NCI-H774 (cell line): Measurements from ENCODE around the gene CD24.
"Not testable (repeated sequence)": the region's sequence is repeated elsewhere in the genome, so short reads cannot be mapped to it uniquely, and the experiment has no call there.

Experiments used
- DNase-seq: peaks from one replicate; lab custom pipeline; 2025; lab: John Stamatoyannopoulos, UW

CD24 gene, protein sequence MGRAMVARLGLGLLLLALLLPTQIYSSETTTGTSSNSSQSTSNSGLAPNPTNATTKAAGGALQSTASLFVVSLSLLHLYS

GRCh38 chr6:106974336-106974998 lies at the start of gene CD24:
Gene CD24 (minus strand): TSS chr6:106974729. CDS start chr6:106974646, 83 bp downstream.
- DNase-seq: peak; percentile 87

DNA sequence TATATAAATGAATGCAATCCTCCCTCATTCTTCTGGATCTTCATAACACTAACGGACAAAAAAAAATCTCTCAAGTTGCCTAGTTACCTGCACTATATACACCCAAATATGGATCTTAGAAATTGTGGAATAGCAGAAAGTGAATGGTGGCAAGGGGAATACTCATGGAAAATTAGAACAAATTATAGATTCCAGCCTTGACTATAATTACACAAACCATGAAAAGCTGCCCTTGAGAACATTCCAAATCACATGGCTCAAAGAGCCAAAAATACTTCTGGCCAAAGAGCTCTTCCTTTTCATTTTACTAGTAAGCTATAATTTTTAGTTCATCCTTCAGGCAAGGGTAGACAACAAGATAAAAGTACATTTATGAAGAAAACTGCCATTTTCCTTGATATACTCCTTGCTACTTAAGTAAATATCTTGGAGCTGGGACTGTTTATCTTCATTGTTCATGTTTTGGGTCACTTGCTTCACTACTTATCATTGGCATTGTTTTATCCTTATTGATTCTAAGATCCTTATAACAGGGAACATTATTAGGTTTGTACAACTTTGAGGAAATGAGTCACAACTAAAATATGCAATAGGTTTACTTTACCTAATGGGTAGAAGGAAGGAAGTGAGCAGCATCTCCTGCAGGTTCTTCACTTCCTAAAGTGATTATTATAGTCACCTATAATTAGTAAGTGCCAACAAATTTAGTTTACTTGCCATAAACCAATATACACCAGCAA lies 47.1 kb upstream of the CD24 start:
- no peak for DNase-seq

- no peak for DNase-seq
Measured at GRCh38 chr6:107020239-107020638, 45.7 kb upstream of the CD24 start.

- DNase-seq: not testable (repeated sequence)
Measured at GRCh38 chr6:107019628-107020027, 45.1 kb upstream of the CD24 start.

- no peak for DNase-seq
Measured at GRCh38 chr6:107019047-107019446, 44.5 kb upstream of the CD24 start.

GRCh38 chr6:107009499-107009898 lies 35.0 kb upstream of the CD24 start:
- DNase-seq: no peak

- peak; percentile 90 for DNase-seq
Measured at GRCh38 chr6:106997392-106998158, 23.0 kb upstream of the CD24 start.

DNA sequence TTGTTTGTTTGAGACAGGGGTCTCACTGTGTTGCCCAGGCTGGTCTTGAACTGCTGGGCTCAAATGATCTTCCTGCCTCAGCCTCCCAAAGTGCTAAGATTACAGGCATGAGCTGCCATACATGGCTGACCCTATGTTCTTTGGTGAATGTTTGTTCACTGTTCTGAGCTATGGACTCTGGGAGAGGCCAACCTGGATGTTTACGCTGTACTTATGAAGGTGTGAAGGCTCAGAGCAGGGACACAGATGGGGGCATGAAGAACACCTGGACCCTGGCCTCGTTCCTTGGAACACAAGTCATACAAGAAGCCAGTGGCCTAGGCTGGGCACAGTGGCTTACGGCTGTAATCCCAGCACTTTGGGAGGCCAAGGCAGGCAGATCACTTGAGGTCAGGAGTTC lies 21.1 kb upstream of the CD24 start:
- no peak for DNase-seq

DNA sequence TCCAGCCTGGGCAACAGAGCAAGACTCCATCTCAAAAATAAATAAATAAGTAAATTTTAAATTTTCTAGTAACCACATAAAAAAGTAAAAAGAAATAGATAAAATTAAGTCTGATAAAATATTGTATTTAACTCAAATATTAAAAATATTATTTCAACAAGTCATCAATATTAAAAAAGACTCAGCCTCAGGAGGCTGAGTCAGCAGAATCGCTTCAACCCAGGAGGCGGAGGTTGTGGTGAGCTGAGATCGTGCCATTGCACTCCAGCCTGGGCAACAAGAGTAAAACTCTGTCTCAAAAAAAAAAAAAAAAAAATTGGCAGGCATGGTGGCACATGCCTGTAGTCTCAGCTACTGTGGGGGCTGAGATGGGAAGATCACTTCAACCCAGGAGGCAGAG lies 15.2 kb upstream of the CD24 start:
- DNase-seq: not testable (repeated sequence)

DNA sequence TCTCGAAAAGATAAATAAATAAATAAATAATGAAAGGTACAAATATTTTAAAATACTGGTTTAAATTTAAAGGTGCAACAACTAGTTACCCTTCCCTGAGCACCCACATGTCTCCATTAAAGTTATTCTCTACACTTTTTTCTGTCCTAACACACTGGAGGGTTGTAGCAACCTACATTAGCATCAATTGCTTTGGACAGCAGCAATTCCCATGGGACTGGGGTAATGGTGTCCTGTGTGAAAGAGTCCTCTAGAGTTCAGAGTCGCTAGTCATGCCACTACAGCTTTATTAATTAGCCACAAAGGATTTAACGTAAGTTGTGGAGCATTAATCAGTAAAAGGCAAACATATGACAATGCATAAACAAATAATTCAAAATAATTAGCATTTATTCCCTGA lies 14.1 kb upstream of the CD24 start:
- peak; percentile 18 for DNase-seq

DNA sequence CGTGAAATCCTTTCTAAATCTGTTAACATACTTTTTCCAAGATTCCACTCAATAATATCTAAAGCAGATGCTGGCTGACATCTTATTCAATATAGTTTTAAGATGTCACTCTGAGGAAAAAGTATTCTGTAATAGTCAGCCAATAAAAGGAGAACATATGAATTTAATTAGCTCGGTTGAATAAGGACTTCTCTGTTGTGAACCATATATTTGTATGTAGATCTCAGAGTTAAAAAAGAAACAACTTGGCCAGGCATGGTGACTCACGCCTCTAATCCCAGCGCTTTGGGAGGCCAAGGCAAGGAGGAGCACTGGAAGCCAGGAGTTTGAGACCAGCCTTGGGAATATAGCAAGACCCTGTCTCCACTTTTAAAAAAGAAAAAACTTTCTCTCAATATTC lies 7.4 kb upstream of the CD24 start:
- no peak for DNase-seq

GRCh38 chr6:106980926-106981325 lies 6.4 kb upstream of the CD24 start:
- DNase-seq: no peak

DNA sequence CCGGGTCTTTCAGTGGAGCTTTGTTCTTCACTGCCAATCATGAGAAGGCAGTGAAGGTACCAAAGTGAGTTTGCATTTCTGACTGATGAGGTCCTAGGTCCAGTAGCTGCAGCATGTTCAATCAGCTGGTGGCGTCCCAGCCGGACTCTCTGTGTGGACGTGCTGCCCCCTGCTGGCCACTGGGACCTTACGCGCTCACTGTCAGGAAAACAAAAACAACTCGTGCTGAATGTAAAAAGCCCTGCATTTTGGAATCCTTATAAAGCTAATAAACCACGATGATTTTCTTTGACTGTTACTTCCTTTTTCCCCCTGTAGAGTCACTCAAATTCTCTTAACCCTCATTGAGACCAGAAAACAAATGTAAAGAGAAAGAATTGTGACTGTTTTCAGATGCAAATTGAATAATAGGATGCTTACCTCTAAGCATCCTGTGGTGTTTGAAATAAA lies 4.9 kb upstream of the CD24 start:
- DNase-seq: peak; percentile 91

DNA sequence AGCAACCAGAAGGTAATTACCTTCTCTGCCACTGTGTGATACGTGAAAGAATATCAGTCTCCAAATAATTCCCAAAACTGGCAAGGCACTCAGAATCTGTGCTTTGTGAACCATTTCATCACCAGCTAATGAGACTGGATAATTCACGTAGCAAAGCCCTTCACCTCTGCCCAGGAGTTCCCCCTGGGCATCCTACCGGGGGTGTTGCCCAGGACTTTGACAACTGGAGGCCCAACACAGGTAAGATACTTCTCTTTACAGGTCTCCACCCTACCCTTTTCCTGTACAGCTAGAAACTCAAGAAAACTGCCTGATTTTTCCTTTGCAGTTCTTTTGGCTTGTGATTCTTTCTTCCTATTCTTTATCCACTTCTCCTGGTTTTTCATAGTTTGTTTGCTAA lies 2.7 kb upstream of the CD24 start:
- DNase-seq: no peak

DNA sequence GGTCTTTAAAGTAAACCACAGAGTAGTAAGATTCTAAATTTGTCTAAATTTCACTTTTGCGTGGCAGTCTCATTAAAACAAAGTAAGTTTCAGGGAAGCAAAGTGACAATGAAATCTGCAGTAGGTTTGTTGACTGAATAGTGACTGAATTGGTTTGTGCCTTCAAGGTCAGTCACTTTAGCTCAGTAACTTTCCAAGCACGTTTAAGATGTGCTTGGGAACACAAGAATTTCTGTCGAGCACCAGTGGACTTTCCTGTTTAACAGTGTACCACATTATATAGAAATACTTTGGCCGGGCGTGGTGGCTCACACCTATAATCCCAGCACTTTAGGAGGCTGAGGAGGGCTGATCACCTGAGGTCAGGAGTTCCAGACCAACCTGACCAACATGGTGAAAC lies 1.7 kb upstream of the CD24 start:
- no peak for DNase-seq

GRCh38 chr6:106975738-106976064 lies 1.2 kb upstream of the CD24 start:
- peak; percentile 33 for DNase-seq

DNA sequence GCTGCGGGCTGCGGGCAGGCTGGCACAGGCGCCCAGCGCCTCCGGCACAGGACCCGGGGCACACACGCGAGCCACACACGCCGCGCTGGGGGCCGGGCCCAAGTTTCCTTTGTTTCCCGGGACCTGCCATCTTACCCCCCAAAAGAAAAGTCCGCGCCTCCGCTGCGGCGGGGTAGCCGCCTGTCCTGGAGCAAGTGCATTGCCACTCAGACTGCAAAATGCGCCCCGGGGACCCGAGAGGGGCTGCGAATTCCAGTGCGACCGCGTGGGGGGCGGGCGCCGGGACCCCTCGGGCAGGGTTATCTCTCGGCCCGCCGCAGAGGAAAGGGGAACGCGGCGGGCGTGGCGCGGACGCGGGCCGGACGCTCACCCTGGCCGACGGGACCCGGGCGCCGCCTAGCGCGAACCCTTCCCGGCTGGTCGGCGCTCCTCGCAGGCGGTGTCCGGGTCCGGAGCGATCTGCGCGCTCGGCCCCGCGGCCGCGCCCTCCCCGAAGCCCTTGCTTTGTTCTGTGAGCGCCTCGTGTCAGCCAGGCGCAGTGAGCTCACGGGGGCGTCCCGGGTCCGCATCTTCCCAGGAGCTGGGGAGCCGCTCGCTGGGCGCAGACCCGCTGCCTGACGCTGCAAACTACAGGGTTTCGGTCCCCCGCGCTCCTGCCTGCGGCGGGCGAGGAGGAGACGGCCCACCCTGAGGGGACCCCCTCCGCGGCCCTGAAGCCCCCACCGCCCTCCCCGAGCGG lies 639 bp upstream of the CD24 start:
- peak; percentile 79 for DNase-seq

DNA sequence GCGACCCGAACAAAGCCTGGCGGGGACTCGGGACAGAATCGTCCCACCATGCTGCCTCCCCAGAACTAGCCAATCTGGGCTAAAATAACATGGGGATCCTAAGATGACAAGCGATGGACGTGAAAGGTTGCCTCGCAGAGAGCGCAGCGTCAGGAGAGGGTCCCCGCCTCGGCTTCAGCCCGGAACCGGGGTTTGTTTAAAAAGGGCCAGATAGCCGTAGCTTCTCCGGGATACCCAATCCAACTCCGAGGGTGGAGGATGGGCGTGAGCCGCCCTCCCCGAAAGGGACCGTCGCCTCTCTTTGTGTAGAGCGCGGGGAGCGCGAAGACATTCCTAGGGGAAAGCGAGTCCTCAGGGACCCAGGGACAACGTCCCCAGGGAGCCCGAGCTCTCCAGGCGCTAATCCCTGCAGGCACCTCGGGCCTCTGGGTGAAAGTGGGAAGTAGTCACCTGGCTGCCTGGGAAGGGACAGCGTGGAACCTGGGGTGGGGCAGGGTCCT lies 643 bp downstream of the CD24 start:
- peak; percentile 61 for DNase-seq

DNA sequence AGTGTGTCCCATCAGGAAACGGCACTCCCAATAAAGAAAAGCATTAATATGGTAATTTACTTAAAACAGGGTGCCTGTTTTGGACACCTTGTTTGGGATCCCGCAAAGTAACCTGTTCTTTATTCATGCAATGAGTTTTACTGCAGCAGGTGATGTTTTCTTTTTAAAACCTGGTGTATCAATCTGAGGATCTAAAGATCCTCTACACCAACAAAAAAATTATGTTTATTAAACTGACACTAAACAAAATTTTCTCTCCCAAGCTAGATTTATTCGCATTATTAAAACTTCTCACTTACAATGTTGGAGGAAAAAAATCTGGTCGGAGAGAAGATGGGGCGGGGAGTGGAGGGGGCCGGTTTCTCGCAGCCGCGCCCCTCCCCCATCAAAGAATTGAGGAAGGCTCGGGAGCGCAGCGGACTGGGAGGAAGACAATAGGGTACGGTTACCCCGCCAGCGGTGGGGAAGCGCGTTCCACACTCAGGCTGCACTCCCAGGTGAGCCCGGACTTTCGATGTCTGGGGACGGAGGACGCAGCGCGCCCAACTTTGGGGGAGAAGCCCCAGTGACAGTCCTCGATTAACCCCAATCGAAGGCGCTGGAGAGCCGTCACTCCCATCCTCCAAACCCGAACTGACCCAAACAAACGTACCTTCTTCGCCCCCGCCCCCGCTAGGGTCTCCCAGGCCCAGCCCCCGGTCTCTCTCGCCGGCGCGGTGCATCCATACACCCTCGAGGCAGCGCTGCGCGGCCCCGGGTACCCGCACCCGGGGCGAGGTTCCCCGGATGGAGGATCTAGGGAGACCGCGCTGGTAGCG lies 1.3 kb downstream of the CD24 start:
- DNase-seq: peak; percentile 64

DNA sequence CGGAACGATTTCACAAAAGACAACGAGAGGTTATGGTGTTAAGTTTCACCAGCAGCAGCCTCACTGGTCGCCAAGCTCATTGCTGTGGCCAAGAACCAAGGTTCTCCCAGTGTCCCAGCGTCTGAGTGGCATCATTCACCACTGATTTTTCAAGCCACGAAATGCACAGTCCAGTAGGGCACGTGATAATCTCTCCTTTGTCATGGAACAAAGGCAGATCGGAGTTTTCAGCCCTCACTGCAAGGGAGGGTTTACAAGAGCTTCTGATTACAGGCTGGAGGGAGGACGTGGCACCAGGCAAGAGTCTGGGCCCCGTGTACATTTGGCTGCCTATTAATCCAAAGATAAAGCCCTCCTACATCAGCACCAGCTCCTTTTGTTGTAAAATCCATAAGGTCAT lies 2.0 kb downstream of the CD24 start:
- peak; percentile 79 for DNase-seq

GRCh38 chr6:106970769-106971168 lies 3.8 kb downstream of the CD24 start:
- DNase-seq: not testable (repeated sequence)
